ENCODE measurements around the gene DPP10.

- TF ChIP-seq EZH2 (IDR thresholded peaks at IDR 0.05; ENCODE audit: low read length, unreplicated experiment) = no peak
- TF ChIP-seq CTCF (conservative IDR thresholded peaks at IDR 0.05; ENCODE audit: low read depth, low read length) = no peak
Measured at GRCh38 chr2:115584507-115584906, 1142.1 kb downstream of the DPP10 start.

Measured in PC-3 (cell line).